ENCODE results near the gene CHCHD10.

GRCh38 chr22:23779083-23779482, 11.3 kb upstream of the CHCHD10 start:
- TF ChIP-seq, protein P1, sequence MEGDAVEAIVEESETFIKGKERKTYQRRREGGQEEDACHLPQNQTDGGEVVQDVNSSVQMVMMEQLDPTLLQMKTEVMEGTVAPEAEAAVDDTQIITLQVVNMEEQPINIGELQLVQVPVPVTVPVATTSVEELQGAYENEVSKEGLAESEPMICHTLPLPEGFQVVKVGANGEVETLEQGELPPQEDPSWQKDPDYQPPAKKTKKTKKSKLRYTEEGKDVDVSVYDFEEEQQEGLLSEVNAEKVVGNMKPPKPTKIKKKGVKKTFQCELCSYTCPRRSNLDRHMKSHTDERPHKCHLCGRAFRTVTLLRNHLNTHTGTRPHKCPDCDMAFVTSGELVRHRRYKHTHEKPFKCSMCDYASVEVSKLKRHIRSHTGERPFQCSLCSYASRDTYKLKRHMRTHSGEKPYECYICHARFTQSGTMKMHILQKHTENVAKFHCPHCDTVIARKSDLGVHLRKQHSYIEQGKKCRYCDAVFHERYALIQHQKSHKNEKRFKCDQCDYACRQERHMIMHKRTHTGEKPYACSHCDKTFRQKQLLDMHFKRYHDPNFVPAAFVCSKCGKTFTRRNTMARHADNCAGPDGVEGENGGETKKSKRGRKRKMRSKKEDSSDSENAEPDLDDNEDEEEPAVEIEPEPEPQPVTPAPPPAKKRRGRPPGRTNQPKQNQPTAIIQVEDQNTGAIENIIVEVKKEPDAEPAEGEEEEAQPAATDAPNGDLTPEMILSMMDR (IDR thresholded peaks at IDR 0.05 in 2 of 3, conservative IDR thresholded peaks at IDR 0.05 in 1 of 3; ENCODE audit: control insufficient read depth in 2 of 3, extremely low read depth in 1 of 3, insufficient read depth in 1 of 3, low read depth in 3 of 3, low read length in 3 of 3), result no peak
- TF ChIP-seq POLR2A (IDR thresholded peaks at IDR 0.05; ENCODE audit: low read depth, low read length) (no peak), HDAC6 (IDR thresholded peaks at IDR 0.05; ENCODE audit: unreplicated experiment) (no peak), GABPA (IDR thresholded peaks at IDR 0.05; ENCODE audit: low read depth) (no peak), FOXM1 (IDR thresholded peaks at IDR 0.05; ENCODE audit: low read depth, low read length) (no peak), USF2 (IDR thresholded peaks at IDR 0.05; ENCODE audit: borderline replicate concordance, low read depth, low read length) (no peak), PAX5 (IDR thresholded peaks at IDR 0.05; ENCODE audit: borderline replicate concordance, low read depth, low read length) (no peak), IRF3 (IDR thresholded peaks at IDR 0.05) (no peak), POLR2AphosphoS5 (IDR thresholded peaks at IDR 0.05; ENCODE audit: low read length) (no peak), KDM1A (IDR thresholded peaks at IDR 0.05; ENCODE audit: borderline replicate concordance) (no peak), CHD2 (IDR thresholded peaks at IDR 0.05; ENCODE audit: borderline replicate concordance, low read depth, low read length) (no peak)

All from GM12878 (cell line).